Right ventricle myocardium inferior (tissue), 1 donor: Measurements from ENCODE around the gene GTF3C2. TPM values are rescaled to one million over a fixed set of nuclear protein-coding genes. Genes with fewer than 3 reads are reported as not detected.
"Not testable (repeated sequence)": the region's sequence is repeated elsewhere in the genome, so short reads cannot be mapped to it uniquely, and the experiment has no call there.

Experiments used
- ATAC-seq: fragments of 200-7000 bp; cut with Tn5 transposase; one replicate; pipeline ENCODE4 v1.9.1; 2020; ENCODE audit warnings: mild to moderate bottlenecking, moderate library complexity
- DNase-seq: peaks from one replicate; pipeline ENCODE4 v3.0.0; 2021; ENCODE audit errors: missing footprints
- intact Hi-C: fragments of 100-400 bp; cut with DNase I; formaldehyde crosslinking; loops from one replicate; pipeline ENCODE4 v1.11.0; 2022
- total RNA-seq: library from RNA; stranded (reverse); fragmentation: NEBNext Ultra II Directional; extraction: Animal tissue kit (Norgen Biotek cat#: 25700); gene quantifications from one replicate; pipeline ENCODE4 v1.2.1, GENCODE V29; 2021
- donor health status: DM: no; HTN: yes; CAD: no; lungs with severe emphysema.

Gene GTF3C2
- total RNA-seq, 1 donor from 2014 or later, result 17.3 TPM

GRCh38 chr2:27347641-27348040 is 8.9 kb downstream of the GTF3C2 start:
- ATAC-seq, result no peak
- DNase-seq, result no peak
- intact Hi-C loops, result no loop called here

- intact Hi-C loops, result no loop called here
- no peak for ATAC-seq
- no peak for DNase-seq
Observed at GRCh38 chr2:27336173-27336572, 20.4 kb downstream of the GTF3C2 start.

GRCh38 chr2:27335311-27335710 is 21.3 kb downstream of the GTF3C2 start:
- intact Hi-C loops, result no loop called here
- DNase-seq (no peak), ATAC-seq (no peak)

GRCh38 chr2:27324720-27325119 is 31.8 kb downstream of the GTF3C2 start:
- no peak for DNase-seq
- intact Hi-C loops, result no loop called here
- ATAC-seq, result no peak

GRCh38 chr2:27323596-27324285 is 32.8 kb downstream of the GTF3C2 start:
- no peak for ATAC-seq
- intact Hi-C loops, result loop anchor here (1.0 to 2.0 kb wide), 2 partner anchors 41 to 47 kb away; partner anchors contain the start of genes EIF2B4, SNX17 and TRIM54
- no peak for DNase-seq

- ATAC-seq (peak; percentile 96), DNase-seq (peak; percentile 95)
- intact Hi-C loops, result loop anchor here (1.0 to 2.0 kb wide), 2 partner anchors 41 to 48 kb away; partner anchors contain the start of genes EIF2B4, SNX17 and TRIM54
Observed at GRCh38 chr2:27322766-27323595, 33.6 kb downstream of the GTF3C2 start, which contains the start of gene MPV17. Gene MPV17, minus strand, starts transcription at chr2:27323097. Its CDS starts 580 bp downstream, at chr2:27322517.

- intact Hi-C loops, result loop anchor here (2.0 kb wide), 1 partner anchor 48 kb away; the partner anchor contains the start of genes EIF2B4 and SNX17
- ATAC-seq (peak; percentile 6), DNase-seq (no peak)
Observed at GRCh38 chr2:27322301-27322765, 34.2 kb downstream of the GTF3C2 start.

GRCh38 chr2:27320958-27321543 is 35.5 kb downstream of the GTF3C2 start:
- intact Hi-C loops, result no loop called here
- ATAC-seq, result peak; percentile 65
- DNase-seq, result no peak

GRCh38 chr2:27319839-27320238 is 36.7 kb downstream of the GTF3C2 start:
- intact Hi-C loops, ATAC-seq, DNase-seq: not testable (repeated sequence)

GRCh38 chr2:27316655-27317412 is 39.7 kb downstream of the GTF3C2 start:
- ATAC-seq (no peak), DNase-seq (no peak)
- intact Hi-C loops, result no loop called here

- DNase-seq, result no peak
- intact Hi-C loops, result no loop called here
- ATAC-seq, result no peak
Observed at GRCh38 chr2:27315122-27315521, 41.4 kb downstream of the GTF3C2 start.

- no peak for DNase-seq
- intact Hi-C loops, result no loop called here
- ATAC-seq, result no peak
Observed at GRCh38 chr2:27314709-27315108, 41.9 kb downstream of the GTF3C2 start.

- intact Hi-C loops, result no loop called here
- ATAC-seq (no peak), DNase-seq (no peak)
Observed at GRCh38 chr2:27313882-27314645, 42.5 kb downstream of the GTF3C2 start.

- no peak for ATAC-seq
- intact Hi-C loops, result no loop called here
Observed at GRCh38 chr2:27312152-27312551, 44.4 kb downstream of the GTF3C2 start.

GRCh38 chr2:27309651-27310050 is 46.9 kb downstream of the GTF3C2 start:
- ATAC-seq (no peak), DNase-seq (no peak)
- intact Hi-C loops, result no loop called here

More at GRCh38 chr2:27312152-27312551, 44.4 kb downstream of the GTF3C2 start:
- DNase-seq, result no peak

GRCh38 chr2:27308359-27308881 is 48.1 kb downstream of the GTF3C2 start, which contains the start of gene UCN:
Gene UCN, minus strand, starts transcription at chr2:27308445. Its CDS starts 550 bp downstream, at chr2:27307895.
- peak; percentile 12 for ATAC-seq
- intact Hi-C loops, result no loop called here
- no peak for DNase-seq

GRCh38 chr2:27307545-27308358 is 48.8 kb downstream of the GTF3C2 start:
- intact Hi-C loops, result no loop called here
- ATAC-seq (peak; percentile 23), DNase-seq (no peak)
